HepG2 (cell line): ENCODE data around the gene SERTAD1. TPM values are rescaled to one million over a fixed set of nuclear protein-coding genes. Genes with fewer than 3 reads are reported as not detected.
A peak's percentile ranks its signal among the peaks of the same experiment; 100 is the strongest.

Source experiments
- AHR ChIP-seq: IDR thresholded peaks from 2 replicates; pipeline ENCODE4 v1.6.1; 2018; ENCODE audit warnings: missing genetic modification reagents, missing compliant biosample characterization
- HES4 ChIP-seq: sonication (generic); formaldehyde crosslinking; IDR thresholded peaks from 2 replicates; pipeline ENCODE4 v1.9.0; 2021; ENCODE audit warnings: mild to moderate bottlenecking, missing genetic modification reagents, borderline replicate concordance
- KLF13 ChIP-seq: sonication (generic); formaldehyde crosslinking; IDR thresholded peaks from 2 replicates; pipeline ENCODE4 v1.4.0; 2020; ENCODE audit warnings: mild to moderate bottlenecking, missing genetic modification reagents
- NONO ChIP-seq, 2 experiments: fragments of 450-650 bp in 1 of 2; sonication (generic) in 1 of 2; formaldehyde crosslinking in 1 of 2; IDR thresholded peaks in 1 of 2; conservative IDR thresholded peaks in 1 of 2; 2 replicates each; pipeline versions ENCODE4 v1.6.1 to v1.8.0; 2017 to 2022; ENCODE audit warnings: mild to moderate bottlenecking in 1 of 2, missing genetic modification reagents in 1 of 2, moderate library complexity in 1 of 2
- PCBP2 ChIP-seq: fragments of 200-400 bp; formaldehyde crosslinking; optimal IDR thresholded peaks from 2 replicates; pipeline ENCODE3; 2018; ENCODE audit warnings: low read length, low read depth; ENCODE audit not compliant: poor library complexity, severe bottlenecking
- RFX1 ChIP-seq: fragments of 450-650 bp; IDR thresholded peaks from 2 replicates; pipeline ENCODE4 v1.6.1; 2017
- ZEB1 ChIP-seq: IDR thresholded peaks from 2 replicates; pipeline ENCODE4 v1.6.1; 2012; ENCODE audit warnings: mild to moderate bottlenecking, low read depth, inconsistent platforms; ENCODE audit not compliant: insufficient replicate concordance
- ZNF180 ChIP-seq: sonication (generic); formaldehyde crosslinking; IDR thresholded peaks from 2 replicates; pipeline ENCODE4 v1.4.0; 2020; ENCODE audit warnings: low read depth, missing genetic modification reagents, borderline replicate concordance
- ZNF20 ChIP-seq: sonication (generic); formaldehyde crosslinking; IDR thresholded peaks from 2 replicates; pipeline ENCODE4 v1.4.0; 2020; ENCODE audit warnings: mild to moderate bottlenecking, moderate library complexity, missing genetic modification reagents
- ZNF225 ChIP-seq: sonication (generic); formaldehyde crosslinking; IDR thresholded peaks from 2 replicates; pipeline ENCODE4 v1.4.0; 2020; ENCODE audit warnings: mild to moderate bottlenecking, missing genetic modification reagents
- ZNF772 ChIP-seq: sonication (generic); formaldehyde crosslinking; IDR thresholded peaks from 2 replicates; pipeline ENCODE4 v1.5.0; 2020; ENCODE audit warnings: mild to moderate bottlenecking, missing genetic modification reagents
- ZSCAN21 ChIP-seq: sonication (generic); formaldehyde crosslinking; IDR thresholded peaks from 2 replicates; pipeline ENCODE4 v1.8.0; 2022; ENCODE audit warnings: mild to moderate bottlenecking, missing genetic modification reagents, moderate library complexity, borderline replicate concordance
- polyA plus RNA-seq, 8 experiments: library from polyadenylated mRNA; depleted of rRNA in 3 of 8; stranded (reverse) in 7 of 8; unstranded in 1 of 8; fragments of >200 nt; fragmentation: Illumina TruSeq in 4 of 8; extraction: Trizol in 4 of 8; gene quantifications; 2 replicates each; pipeline versions ENCODE4 v1.2.1 to v1.2.3, GENCODE V29; 2011 to 2016; ENCODE audit warnings: low read depth in 4 of 8, missing spikeins in 1 of 8, mixed read lengths in 1 of 8; ENCODE audit not compliant: insufficient read depth in 1 of 8
- total RNA-seq, 5 experiments: library from RNA; depleted of rRNA; stranded (reverse); fragments of >200 nt; fragmentation: Illumina TruSeq; extraction: Trizol; gene quantifications; 2 replicates each; pipeline ENCODE4 v1.2.3, GENCODE V29; 2016; ENCODE audit warnings: low read depth in 1 of 5
- TF ChIP-seq, protein P1 (sequence below): sonication (generic); formaldehyde crosslinking; IDR thresholded peaks from 2 replicates; pipeline ENCODE4 v1.5.0; 2020; ENCODE audit warnings: missing genetic modification reagents, mild to moderate bottlenecking, borderline replicate concordance
- TF ChIP-seq, protein P2 (sequence below): sonication (generic); formaldehyde crosslinking; IDR thresholded peaks from 2 replicates; pipeline ENCODE4 v1.8.0; 2022; ENCODE audit warnings: missing genetic modification reagents, mild to moderate bottlenecking, inconsistent platforms, borderline replicate concordance
- TF ChIP-seq, protein P3 (sequence below), 2 experiments: sonication (generic) in 1 of 2; formaldehyde crosslinking in 1 of 2; IDR thresholded peaks; 2 replicates each; pipeline versions ENCODE4 v1.4.0 to v1.6.1; 2018 to 2020; ENCODE audit warnings: missing genetic modification reagents in 2 of 2, borderline replicate concordance in 1 of 2, low read depth in 1 of 2, mild to moderate bottlenecking in 1 of 2, missing biosample characterization in 1 of 2
- TF ChIP-seq, protein P4 (sequence below): sonication (generic); formaldehyde crosslinking; IDR thresholded peaks from 2 replicates; pipeline ENCODE4 v1.4.0; 2020; ENCODE audit warnings: missing genetic modification reagents
- TF ChIP-seq, protein P5 (sequence below): sonication (generic); formaldehyde crosslinking; IDR thresholded peaks from 2 replicates; pipeline ENCODE4 v1.4.0; 2020; ENCODE audit warnings: mild to moderate bottlenecking, missing genetic modification reagents

SERTAD1 gene
- total and polyA plus RNA-seq, 2 of the 13 experiments (the other 11 are each of a cell fraction or from before 2014, with no cell fraction given) = 4.3 to 4.5 TPM

DNA sequence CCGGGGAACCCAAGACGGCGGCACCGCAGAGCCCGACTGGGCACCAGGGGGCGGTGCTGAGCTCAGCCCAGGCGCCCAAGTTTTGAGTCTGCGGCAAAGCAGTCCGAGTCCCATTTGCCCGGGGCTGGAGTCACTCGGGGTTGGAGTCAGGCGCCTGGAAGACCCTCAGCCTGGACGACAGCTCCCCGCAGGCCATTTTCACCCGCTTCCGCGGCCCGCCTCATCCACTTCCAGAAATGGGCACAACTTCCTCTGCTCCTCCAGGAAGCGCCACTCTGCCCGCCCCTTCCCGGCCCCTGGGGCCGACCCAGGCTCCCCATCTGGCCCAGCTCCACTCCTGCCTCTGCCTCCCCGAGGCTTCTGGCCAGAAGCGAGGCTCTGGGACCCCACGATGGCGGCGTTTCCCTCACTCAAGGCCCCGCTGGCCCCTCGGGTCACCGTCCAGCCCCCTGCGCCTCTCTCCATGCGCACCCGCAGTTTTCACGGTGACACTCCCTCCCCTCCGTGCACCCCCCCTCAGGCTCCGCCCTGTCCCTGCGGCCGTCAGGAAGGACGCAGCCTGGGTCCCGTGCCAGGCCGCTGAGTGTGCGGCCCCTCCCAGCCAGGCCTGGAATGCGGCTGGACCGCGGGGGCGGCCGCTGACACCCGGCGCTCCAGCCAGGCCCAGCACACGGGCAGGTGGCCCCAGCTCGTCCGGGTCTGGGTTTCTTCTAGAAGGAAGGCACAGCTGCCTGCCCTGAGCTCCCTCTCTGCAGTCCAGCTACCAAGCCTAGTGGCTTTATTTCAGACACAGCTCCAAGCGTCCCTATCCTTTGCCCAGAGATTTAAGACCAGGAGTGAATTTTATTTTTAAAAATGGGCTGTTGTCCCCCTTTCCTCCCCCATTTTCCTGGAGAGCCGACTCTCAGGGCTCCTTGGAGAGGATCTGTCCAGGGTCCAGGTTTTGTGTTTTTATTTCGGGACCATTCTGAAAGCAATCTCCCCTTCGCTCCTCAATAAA, 4.7 kb downstream of the SERTAD1 start (continued):
- no peak; the same call in 1 of the 2 replicates for TF ChIP-seq ZNF225 (CRISPR knock-in tag)
- TF ChIP-seq, protein P1, sequence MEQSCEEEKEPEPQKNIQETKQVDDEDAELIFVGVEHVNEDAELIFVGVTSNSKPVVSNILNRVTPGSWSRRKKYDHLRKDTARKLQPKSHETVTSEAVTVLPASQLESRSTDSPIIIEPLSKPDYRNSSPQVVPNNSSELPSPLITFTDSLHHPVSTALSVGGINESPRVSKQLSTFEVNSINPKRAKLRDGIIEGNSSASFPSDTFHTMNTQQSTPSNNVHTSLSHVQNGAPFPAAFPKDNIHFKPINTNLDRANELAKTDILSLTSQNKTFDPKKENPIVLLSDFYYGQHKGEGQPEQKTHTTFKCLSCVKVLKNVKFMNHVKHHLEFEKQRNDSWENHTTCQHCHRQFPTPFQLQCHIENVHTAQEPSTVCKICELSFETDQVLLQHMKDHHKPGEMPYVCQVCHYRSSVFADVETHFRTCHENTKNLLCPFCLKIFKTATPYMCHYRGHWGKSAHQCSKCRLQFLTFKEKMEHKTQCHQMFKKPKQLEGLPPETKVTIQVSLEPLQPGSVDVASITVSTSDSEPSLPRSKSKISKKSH (CRISPR knock-in tag) = peak; percentile 81
- TF ChIP-seq ZSCAN21 (CRISPR knock-in tag) = peak; percentile 57; the same call in 1 of the 2 replicates
- TF ChIP-seq AHR (CRISPR knock-in tag) = peak; percentile 15; the same call in 1 of the 2 replicates
- TF ChIP-seq NONO (IDR thresholded peaks at IDR 0.05) = no peak
- peak; percentile 94 for TF ChIP-seq NONO (CRISPR knock-in tag; conservative IDR thresholded peaks at IDR 0.05)
- no peak for TF ChIP-seq ZNF180 (CRISPR knock-in tag)
- TF ChIP-seq, protein P2, sequence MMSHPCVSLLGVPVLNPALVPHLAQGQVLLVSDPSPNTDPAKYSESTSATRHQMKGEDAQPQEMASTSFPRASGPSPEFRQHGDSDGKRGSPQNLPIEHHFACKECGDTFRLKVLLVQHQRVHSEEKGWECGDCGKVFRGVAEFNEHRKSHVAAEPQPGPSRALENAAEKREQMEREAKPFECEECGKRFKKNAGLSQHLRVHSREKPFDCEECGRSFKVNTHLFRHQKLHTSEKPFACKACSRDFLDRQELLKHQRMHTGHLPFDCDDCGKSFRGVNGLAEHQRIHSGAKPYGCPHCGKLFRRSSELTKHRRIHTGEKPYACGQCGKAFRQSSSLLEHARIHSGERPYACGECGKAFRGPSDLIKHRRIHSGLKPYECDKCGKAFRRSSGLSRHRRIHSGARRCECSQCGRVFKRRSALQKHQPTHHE (CRISPR knock-in tag) = peak; percentile 81
- no peak for TF ChIP-seq PCBP2
- no peak for TF ChIP-seq ZEB1
- TF ChIP-seq, protein P3, sequence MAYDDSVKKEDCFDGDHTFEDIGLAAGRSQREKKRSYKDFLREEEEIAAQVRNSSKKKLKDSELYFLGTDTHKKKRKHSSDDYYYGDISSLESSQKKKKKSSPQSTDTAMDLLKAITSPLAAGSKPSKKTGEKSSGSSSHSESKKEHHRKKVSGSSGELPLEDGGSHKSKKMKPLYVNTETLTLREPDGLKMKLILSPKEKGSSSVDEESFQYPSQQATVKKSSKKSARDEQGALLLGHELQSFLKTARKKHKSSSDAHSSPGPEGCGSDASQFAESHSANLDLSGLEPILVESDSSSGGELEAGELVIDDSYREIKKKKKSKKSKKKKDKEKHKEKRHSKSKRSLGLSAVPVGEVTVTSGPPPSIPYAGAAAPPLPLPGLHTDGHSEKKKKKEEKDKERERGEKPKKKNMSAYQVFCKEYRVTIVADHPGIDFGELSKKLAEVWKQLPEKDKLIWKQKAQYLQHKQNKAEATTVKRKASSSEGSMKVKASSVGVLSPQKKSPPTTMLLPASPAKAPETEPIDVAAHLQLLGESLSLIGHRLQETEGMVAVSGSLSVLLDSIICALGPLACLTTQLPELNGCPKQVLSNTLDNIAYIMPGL (CRISPR knock-in tag; IDR thresholded peaks at IDR 0.05; ENCODE audit: borderline replicate concordance in 1 of 2, low read depth in 1 of 2) = peak; percentile 63 to 91; a peak in 3 of 4 replicates
- TF ChIP-seq, protein P4, sequence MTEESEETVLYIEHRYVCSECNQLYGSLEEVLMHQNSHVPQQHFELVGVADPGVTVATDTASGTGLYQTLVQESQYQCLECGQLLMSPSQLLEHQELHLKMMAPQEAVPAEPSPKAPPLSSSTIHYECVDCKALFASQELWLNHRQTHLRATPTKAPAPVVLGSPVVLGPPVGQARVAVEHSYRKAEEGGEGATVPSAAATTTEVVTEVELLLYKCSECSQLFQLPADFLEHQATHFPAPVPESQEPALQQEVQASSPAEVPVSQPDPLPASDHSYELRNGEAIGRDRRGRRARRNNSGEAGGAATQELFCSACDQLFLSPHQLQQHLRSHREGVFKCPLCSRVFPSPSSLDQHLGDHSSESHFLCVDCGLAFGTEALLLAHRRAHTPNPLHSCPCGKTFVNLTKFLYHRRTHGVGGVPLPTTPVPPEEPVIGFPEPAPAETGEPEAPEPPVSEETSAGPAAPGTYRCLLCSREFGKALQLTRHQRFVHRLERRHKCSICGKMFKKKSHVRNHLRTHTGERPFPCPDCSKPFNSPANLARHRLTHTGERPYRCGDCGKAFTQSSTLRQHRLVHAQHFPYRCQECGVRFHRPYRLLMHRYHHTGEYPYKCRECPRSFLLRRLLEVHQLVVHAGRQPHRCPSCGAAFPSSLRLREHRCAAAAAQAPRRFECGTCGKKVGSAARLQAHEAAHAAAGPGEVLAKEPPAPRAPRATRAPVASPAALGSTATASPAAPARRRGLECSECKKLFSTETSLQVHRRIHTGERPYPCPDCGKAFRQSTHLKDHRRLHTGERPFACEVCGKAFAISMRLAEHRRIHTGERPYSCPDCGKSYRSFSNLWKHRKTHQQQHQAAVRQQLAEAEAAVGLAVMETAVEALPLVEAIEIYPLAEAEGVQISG (CRISPR knock-in tag) = peak; percentile 57; the same call in 1 of the 2 replicates
- TF ChIP-seq ZNF20 (CRISPR knock-in tag) = no peak
- TF ChIP-seq HES4 = peak; percentile 51; the same call in 1 of the 2 replicates
- peak; percentile 91 for TF ChIP-seq ZNF772 (CRISPR knock-in tag)
- TF ChIP-seq RFX1 = no peak
- no peak for TF ChIP-seq KLF13 (CRISPR knock-in tag)
- TF ChIP-seq, protein P5, sequence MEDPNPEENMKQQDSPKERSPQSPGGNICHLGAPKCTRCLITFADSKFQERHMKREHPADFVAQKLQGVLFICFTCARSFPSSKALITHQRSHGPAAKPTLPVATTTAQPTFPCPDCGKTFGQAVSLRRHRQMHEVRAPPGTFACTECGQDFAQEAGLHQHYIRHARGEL (CRISPR knock-in tag) = peak; percentile 81; the same call in 1 of the 2 replicates
